Nasal cavity respiratory epithelium epithelial cell of viscerocranial mucosa (primary cell): ENCODE results near the gene UBE2D1. TPM values are rescaled to one million over a fixed set of nuclear protein-coding genes. Genes with fewer than 3 reads are reported as not detected.

ENCODE experiments used
- total RNA-seq: library from RNA; depleted of rRNA; stranded (reverse); fragments of >200 nt; gene quantifications from 2 replicates; pipeline ENCODE4 v1.2.3, GENCODE V29; 2014

The UBE2D1 gene
- total RNA-seq, result 6.8 and 19.0 TPM in 2 replicates

DNA sequence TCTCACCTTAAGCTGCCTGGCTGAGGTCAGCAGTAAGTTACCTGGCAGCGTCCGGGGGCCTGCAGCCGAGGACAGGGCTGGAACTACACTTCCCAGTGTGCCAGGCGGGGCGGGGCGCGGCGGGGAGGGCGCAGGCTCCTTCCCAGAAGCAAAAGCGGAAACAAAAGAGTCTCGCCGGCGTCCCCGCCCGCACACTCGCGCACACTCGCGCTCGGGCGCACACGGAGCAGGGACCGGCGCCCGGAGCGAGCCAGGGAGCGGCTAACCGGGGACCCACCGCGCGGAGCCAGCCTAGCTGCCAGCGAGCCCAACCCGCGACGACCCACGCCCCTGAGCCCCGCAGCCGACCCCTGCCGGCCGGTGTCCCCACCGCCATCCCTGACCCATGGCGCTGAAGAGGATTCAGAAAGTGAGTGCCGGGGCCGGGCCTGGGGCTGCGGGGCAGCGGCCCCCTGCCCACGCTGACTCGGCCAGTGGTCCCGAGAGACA is at the start of gene UBE2D1:
Gene UBE2D1, plus strand, starts transcription at position 190 of the 489 bp plus-strand sequence. Its CDS starts 196 bp downstream, at position 386.

DNA sequence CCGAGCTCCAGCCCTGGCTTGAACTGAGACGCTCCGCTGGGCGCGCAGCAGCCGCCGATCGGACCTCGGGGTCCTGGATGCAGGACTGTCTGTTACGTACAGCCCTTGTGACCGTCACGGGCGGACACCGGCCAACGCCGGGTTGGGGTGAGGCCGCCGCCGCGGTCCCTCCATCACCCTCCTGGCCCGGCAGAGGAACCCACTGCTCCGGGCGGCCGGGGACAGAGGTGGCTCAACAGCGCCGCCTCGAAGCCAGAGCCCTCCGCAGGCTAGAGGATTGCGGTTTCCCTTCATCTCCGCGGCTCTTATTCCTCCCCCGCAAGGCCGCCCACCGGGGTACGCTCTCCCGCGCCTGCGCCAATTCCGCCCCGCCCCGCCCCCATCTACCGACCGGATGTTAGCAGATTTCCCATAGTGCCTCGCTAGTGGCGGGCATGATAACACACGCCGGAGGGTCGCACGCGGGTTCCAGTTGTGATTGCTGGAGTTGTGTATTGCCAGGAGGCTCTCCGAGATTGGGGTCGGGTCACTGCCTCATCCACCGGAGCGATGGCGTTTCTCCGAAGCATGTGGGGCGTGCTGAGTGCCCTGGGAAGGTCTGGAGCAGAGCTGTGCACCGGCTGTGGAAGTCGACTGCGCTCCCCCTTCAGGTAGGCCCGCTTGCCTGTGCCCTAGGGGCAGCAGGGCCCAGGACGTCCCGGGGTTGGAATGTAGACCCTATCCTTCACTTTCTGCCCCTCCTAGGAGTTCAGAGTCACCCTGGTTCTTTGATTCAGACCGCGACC is 50.4 kb downstream of the UBE2D1 start, which contains the start of gene TFAM:
Gene TFAM, plus strand, starts transcription at position 412 of the 785 bp plus-strand sequence. Its CDS starts 138 bp downstream, at position 550.

Other genes with a start within 250 kb of the UBE2D1 start
- gene IPMK, start 67.1 kb upstream of the UBE2D1 start, total RNA-seq, result 9.2 and 10.8 TPM in 2 replicates
- 16.4 and 25.1 TPM in 2 replicates for gene CISD1, start 65.8 kb upstream of the UBE2D1 start, total RNA-seq
- 36.6 and 44.1 TPM in 2 replicates for gene TFAM, start 50.4 kb downstream of the UBE2D1 start, total RNA-seq
- gene BICC1, start 177.9 kb downstream of the UBE2D1 start, total RNA-seq, result 0.68 and 3.8 TPM in 2 replicates